Subcutaneous adipose tissue (tissue), 4 donors: ENCODE data around the gene RFESD. TPM values are rescaled to one million over a fixed set of nuclear protein-coding genes. Genes with fewer than 3 reads are reported as not detected.

Experiments used
- total RNA-seq, 4 donors: library from RNA; depleted of rRNA; stranded (reverse); fragments of >200 nt; gene quantifications; one replicate each; pipeline ENCODE4 v1.1.0, GENCODE V29; 2016
- TF ChIP-seq, protein P1 (sequence below): fragments of 450-650 bp; IDR thresholded peaks from one replicate; pipeline ENCODE4 v1.5.1; 2016; ENCODE audit warnings: low read depth, mild to moderate bottlenecking, control low read depth, antibody characterized with exemption, moderate library complexity

The RFESD gene
- total RNA-seq, 4 donors from 2014 or later, result 1.7 to 5.5 (median 3.4) TPM

DNA sequence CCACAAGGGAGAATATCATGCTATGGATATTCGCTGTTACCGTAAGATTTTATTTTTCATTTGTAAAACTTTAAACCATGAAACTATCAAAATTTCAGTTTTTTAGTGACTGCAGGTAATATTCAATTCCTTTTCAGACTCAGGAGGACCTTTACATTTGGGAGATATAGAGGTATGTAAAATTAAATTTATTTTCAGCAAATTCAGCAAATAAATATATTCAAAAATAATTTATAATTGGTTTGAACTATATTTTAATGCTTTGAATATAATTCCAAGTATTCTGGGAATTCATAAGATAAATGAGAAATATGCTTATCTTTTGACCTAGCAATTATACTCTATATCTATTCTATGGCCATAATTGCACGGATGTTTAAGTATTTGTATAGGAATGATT lies 7.6 kb downstream of the RFESD start:
- TF ChIP-seq, protein P1, sequence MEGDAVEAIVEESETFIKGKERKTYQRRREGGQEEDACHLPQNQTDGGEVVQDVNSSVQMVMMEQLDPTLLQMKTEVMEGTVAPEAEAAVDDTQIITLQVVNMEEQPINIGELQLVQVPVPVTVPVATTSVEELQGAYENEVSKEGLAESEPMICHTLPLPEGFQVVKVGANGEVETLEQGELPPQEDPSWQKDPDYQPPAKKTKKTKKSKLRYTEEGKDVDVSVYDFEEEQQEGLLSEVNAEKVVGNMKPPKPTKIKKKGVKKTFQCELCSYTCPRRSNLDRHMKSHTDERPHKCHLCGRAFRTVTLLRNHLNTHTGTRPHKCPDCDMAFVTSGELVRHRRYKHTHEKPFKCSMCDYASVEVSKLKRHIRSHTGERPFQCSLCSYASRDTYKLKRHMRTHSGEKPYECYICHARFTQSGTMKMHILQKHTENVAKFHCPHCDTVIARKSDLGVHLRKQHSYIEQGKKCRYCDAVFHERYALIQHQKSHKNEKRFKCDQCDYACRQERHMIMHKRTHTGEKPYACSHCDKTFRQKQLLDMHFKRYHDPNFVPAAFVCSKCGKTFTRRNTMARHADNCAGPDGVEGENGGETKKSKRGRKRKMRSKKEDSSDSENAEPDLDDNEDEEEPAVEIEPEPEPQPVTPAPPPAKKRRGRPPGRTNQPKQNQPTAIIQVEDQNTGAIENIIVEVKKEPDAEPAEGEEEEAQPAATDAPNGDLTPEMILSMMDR, result no peak

DNA sequence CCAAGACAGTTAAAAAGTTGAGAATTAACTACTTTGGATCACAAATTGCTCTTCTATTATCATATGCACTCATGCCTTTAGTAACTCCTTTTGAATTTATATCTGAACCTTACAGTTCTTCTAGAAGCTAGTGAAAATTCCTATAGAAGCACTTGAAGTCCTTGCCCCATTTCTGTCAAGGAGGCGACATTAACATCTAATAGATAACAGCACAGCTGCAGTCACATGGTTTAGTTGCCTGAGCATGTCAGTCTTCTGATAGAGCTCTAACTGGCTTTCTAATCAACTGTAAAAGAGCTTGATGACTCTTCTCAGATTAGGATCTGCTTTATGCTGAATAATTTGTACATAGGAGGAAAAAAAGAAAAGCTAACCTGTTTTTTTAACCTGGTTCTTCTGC lies 9.0 kb downstream of the RFESD start:
- TF ChIP-seq, protein P1, result no peak

DNA sequence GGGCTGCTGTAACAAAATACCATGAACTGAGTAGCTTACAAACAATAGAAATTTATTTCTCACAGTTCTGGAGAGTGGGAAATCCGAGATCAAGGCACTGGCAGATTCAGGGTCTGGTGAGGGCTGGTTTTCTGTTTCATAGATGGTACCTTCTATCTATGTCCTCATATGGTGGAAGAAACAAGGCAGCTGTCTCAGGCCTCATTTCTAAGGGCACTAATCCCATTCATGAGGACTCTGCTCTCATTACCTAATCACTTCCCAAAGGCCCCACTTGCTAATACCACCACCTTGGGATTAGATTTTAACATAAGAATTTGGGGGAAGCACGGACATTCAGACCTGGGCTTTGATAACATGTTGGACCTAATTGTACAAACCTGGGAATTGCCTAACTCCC lies 13.5 kb downstream of the RFESD start:
- TF ChIP-seq, protein P1, result no peak

DNA sequence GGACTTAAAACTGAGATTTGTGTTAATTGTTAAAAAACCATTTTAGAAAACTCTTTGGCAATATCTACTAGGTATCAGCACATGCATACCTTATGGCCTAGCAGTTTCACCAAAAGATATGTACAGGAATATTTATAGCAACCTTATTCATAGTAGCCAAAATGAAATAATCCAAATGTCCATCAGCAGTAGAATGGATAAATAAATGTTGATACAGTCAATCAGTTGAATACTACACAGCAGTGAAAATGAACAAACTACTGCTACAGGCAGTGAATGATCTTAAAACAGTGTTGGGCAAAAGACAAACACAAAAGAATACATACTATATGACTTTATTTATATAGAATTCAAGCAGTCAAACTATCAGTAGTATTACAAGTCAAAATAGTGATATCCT lies 16.4 kb downstream of the RFESD start:
- TF ChIP-seq, protein P1, result no peak

DNA sequence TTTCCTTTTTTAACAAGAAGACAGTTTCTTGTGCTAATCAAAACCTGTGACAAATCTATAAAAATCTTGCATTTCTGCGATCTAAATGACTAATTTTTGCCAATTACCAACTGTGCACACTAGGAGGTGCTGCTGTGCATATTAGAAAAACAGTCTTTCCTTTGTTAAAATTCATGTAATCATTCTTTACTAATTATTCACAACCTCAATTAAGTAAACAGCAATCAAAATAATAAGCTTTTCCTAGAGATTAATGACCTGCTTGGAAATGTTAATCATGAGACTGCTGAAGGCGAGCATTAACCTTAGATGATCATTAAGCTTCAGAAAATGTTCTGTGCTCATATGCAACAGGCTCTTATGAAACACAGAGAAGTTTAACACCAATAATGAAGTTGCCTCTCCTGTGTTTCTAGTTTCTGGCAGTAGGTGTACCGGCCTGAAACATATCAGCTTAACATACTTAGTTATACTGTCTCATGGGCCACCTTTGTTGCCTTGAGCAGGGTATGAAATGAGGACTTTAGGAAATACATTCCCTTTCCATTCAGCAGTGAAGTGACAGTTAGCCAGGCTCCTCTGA lies 17.7 kb downstream of the RFESD start:
- TF ChIP-seq, protein P1, result no peak

DNA sequence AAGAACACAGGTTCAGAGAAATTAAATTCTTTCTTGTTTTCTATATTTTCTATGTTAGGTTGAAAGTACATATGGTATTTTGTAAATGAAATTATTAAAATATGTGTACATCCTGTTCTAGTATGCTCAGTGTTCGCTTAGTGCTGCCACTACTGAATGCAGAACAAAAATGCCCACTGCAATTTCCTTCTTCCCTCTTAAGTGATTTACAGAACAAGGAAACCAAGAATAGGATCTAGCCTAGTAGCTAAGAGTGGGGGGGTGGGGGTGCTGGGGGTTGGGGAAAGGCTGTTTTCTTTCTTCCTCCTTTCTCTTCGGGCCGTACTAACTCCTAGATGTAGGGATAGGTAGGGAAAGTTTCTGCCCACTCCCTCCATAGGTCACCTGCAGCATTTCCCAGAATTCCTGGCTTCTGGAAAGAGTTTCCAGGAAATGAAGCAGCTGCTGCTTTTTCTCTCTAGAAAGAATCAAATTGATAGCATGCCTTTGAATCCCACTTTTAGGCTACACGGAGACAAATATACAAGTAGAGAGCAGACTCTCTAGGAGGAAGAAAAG lies 20.6 kb downstream of the RFESD start:
- TF ChIP-seq, protein P1, result no peak

DNA sequence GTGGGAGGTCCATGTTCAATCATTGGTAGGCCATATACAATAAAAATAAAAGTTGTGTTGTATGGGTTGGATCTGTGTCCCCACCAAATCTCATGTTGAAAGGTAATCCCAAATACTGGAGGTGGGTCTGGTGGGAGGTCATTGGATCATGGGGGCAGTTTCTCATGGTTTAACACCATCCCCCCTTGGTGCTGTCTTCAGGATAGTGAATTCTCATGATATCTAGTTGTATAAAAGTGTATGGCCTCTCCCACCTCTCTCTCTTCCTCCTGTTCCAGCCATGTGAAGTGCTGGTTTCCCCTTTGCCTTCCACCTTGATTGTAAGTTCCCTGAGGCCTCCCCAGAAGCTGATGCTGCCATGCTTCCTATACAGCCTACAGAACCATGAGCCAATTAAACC lies 21.1 kb downstream of the RFESD start:
- TF ChIP-seq, protein P1, result no peak
